Omental fat pad (tissue), 4 donors: ENCODE results near the gene RALGPS1. TPM values are rescaled to one million over a fixed set of nuclear protein-coding genes. Genes with fewer than 3 reads are reported as not detected.

ENCODE experiments used
- ATAC-seq: fragments of 150-250 bp; one replicate; pipeline ENCODE4 v1.9.1; 2016; ENCODE audit warnings: mild to moderate bottlenecking, moderate library complexity; ENCODE audit not compliant: low FRiP score
- DNase-seq: peaks from one replicate; pipeline ENCODE4 v3.0.0-alpha.2; 2019; ENCODE audit warnings: low spot score
- CTCF ChIP-seq, 3 donors: fragments of 450-650 bp; IDR thresholded peaks; one replicate each; pipeline ENCODE4 v1.5.1; 2016 to 2017; ENCODE audit warnings: antibody characterized with exemption in 3 of 3, mild to moderate bottlenecking in 3 of 3, moderate library complexity in 2 of 3
- total RNA-seq, 4 donors: library from RNA; depleted of rRNA; stranded (reverse); fragments of >200 nt; gene quantifications; one replicate each; pipeline ENCODE4 v1.1.0, GENCODE V29; 2016

RALGPS1 gene
- total RNA-seq, 4 donors from 2014 or later: 4.0 to 15.3 (median 4.8) TPM

GRCh38 chr9:127021664-127022363, 107.2 kb downstream of the RALGPS1 start:
- no peak for DNase-seq
- ATAC-seq: peak; percentile 88
- TF ChIP-seq CTCF (IDR thresholded peaks at IDR 0.05): no peak

GRCh38 chr9:127022913-127023660, 108.5 kb downstream of the RALGPS1 start:
- ATAC-seq (no peak), DNase-seq (no peak)
- TF ChIP-seq CTCF (IDR thresholded peaks at IDR 0.05): no peak

- TF ChIP-seq CTCF (IDR thresholded peaks at IDR 0.05): no peak
- DNase-seq (no peak), ATAC-seq (no peak)
Observed at GRCh38 chr9:127025042-127025441, 110.5 kb downstream of the RALGPS1 start.

- ATAC-seq (no peak), DNase-seq (no peak)
- TF ChIP-seq CTCF (IDR thresholded peaks at IDR 0.05): no peak
Observed at GRCh38 chr9:127027694-127028093, 113.1 kb downstream of the RALGPS1 start.

- TF ChIP-seq CTCF (IDR thresholded peaks at IDR 0.05): no peak
- ATAC-seq: no peak
- DNase-seq: no peak
Observed at GRCh38 chr9:127029548-127029947, 115.0 kb downstream of the RALGPS1 start.

GRCh38 chr9:127030814-127031740, 116.5 kb downstream of the RALGPS1 start:
- no peak for ATAC-seq
- no peak for TF ChIP-seq CTCF (IDR thresholded peaks at IDR 0.05)
- DNase-seq: no peak
